RWPE1 (cell line): ENCODE results near the gene PLXNA3.

Experiments
- CTCF ChIA-PET: fragments of 350-600 bp; sonication (Branson Sonifier 250); formaldehyde crosslinking; extraction: SDS; loops from one replicate; lab custom pipeline; 2021; lab: Yijun Ruan, JAX
- POLR2A ChIA-PET: fragments of 400-600 bp; formaldehyde crosslinking; extraction: SDS; loops from one replicate; lab custom pipeline; 2020; ENCODE audit warnings: antibody characterized with exemption; ENCODE audit not compliant: low non-redundant PET; lab: Yijun Ruan, JAX
- DNase-seq: peaks from one replicate; pipeline ENCODE4 v3.0.0; 2012; ENCODE audit warnings: low spot score
- H3K27ac ChIP-seq: fragments of 450-650 bp; 2 replicates; pipeline ENCODE4 v1.5.1; 2017
- CTCF ChIP-seq: fragments of 450-650 bp; conservative IDR thresholded peaks from 2 replicates; pipeline ENCODE4 v1.5.1; 2017; ENCODE audit warnings: low read depth, mild to moderate bottlenecking

The PLXNA3 gene

GRCh38 chrX:154417157-154417556, 40.9 kb upstream of the PLXNA3 start:
- ChIA-PET POLR2A (no interaction called here), CTCF (no interaction called here)
- no peak for TF ChIP-seq CTCF
- DNase-seq = no peak
- no peak overlapping the region for H3K27ac ChIP-seq

- 0 out of 2 replicates have a peak overlapping the region, but pooled peaks have one; percentile 6 for H3K27ac ChIP-seq
- POLR2A ChIA-PET = no interaction called here
- DNase-seq = no peak
- CTCF ChIA-PET = no interaction called here
- no peak for TF ChIP-seq CTCF
Observed at GRCh38 chrX:154419189-154419588, 38.9 kb upstream of the PLXNA3 start.

GRCh38 chrX:154419688-154420401, 38.2 kb upstream of the PLXNA3 start:
- H3K27ac ChIP-seq = 0 out of 2 replicates have a peak overlapping the region, but pooled peaks have one; percentile 6
- no peak for TF ChIP-seq CTCF
- ChIA-PET POLR2A (no interaction called here), CTCF (interaction anchor here (1.2 kb wide), 1 partner anchor 16 kb away, joined by 3 read pairs; no protein-coding TSS in a partner anchor)
- DNase-seq = no peak

GRCh38 chrX:154420402-154420756, 37.7 kb upstream of the PLXNA3 start:
- no peak overlapping the region for H3K27ac ChIP-seq
- ChIA-PET CTCF (interaction anchor here (1.2 kb wide), 1 partner anchor 15 kb away, joined by 3 read pairs; no protein-coding TSS in a partner anchor), POLR2A (no interaction called here)
- no peak for TF ChIP-seq CTCF
- DNase-seq = no peak

- no peak for DNase-seq
- CTCF ChIA-PET = interaction anchor here (0.5 kb wide), 1 partner anchor 30 kb away, joined by 3 read pairs; no protein-coding TSS in a partner anchor
- no peak for TF ChIP-seq CTCF
- POLR2A ChIA-PET = no interaction called here
- no peak overlapping the region for H3K27ac ChIP-seq
Observed at GRCh38 chrX:154426916-154427770, 30.9 kb upstream of the PLXNA3 start.
